ENCODE measurements around the gene GNPNAT1. TPM values are rescaled to one million over a fixed set of nuclear protein-coding genes. Genes with fewer than 3 reads are reported as not detected.

GNPNAT1 gene
- total and polyA plus RNA-seq, 9 of the 15 experiments (the other 6 are each of a cell fraction or from before 2014, with no cell fraction given): 15.8 to 27.7 (median 25.3) TPM

- TF ChIP-seq MAZ (CRISPR knock-in tag; conservative IDR thresholded peaks at IDR 0.05 in 1 of 2, IDR thresholded peaks at IDR 0.05 in 1 of 2) (no peak), ZNF316 (IDR thresholded peaks at IDR 0.05) (peak; percentile 38), RBBP5 (IDR thresholded peaks at IDR 0.05; ENCODE audit: borderline replicate concordance, insufficient read depth, low read length, poor library complexity, severe bottlenecking) (no peak), MAFK (IDR thresholded peaks at IDR 0.05; ENCODE audit: low read length) (0 out of 2 replicates have a peak, but pooled peaks have one; percentile 10)
Observed at GRCh38 chr14:52824462-52824861, 33.1 kb upstream of the GNPNAT1 start (continued).

DNA sequence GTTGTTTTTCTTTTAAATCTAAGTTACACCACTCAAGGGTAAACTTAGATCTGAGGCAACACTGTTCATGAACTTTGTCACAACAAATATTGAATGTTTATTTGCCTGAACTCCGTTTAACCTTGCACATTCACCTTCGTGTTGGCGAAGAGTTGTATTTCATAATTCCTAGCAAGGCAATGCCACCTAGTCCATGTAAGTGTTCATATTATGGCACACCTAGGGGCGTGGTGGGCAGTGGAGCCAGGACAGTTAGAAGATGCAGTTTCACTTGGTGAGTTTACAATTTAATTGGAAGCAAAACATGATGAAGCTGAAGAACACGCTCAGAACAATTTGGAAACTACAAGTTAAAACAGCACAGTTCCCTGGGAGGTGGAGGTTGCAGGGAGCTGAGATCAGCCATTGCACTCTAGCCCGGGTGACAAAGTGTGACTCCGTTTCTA is 30.4 kb upstream of the GNPNAT1 start:
- no peak overlapping the region for H3K27ac ChIP-seq (ENCODE audit: extremely low read depth, low read depth, low read length)
- ChIA-PET POLR2A (no interaction called here), CTCF (ENCODE audit: low intra/inter-chr PET ratio) (no interaction called here)
- in situ Hi-C loops (cut with MboI) (loop anchor here (10.0 to 25.0 kb wide), 2 partner anchors 493 to 1515 kb away; no protein-coding TSS in a partner anchor), intact Hi-C loops (cut with micrococcal nuclease) (loop anchor here (2.0 to 10.0 kb wide), 5 partner anchors 140 to 525 kb away; no protein-coding TSS in a partner anchor)
- peaks cover 0 to 2% of the 10 kb centered on the region in 2 experiments; a peak in 1 of 5 replicates for H3K27me3 ChIP-seq (ENCODE audit: control insufficient read depth in 2 of 2, insufficient read depth in 2 of 2, low read length in 2 of 2)
- ATAC-seq (no peak), FAIRE-seq (no peak), DNase-seq (ENCODE audit: extremely low read depth in 1 of 4, low spot score in 3 of 4) (no peak)
- no peaks in the 10 kb centered on the region for H4K20me1 ChIP-seq (replicated peaks; ENCODE audit: control insufficient read depth, insufficient read depth, low read length)
- no peak overlapping the region for H3K9ac ChIP-seq (ENCODE audit: insufficient read depth in 1 of 2, low read depth in 2 of 2, low read length in 2 of 2)
- H3K9me1 ChIP-seq (ENCODE audit: control insufficient read depth, insufficient read depth, low read length): no peaks in the 10 kb centered on the region
- H2AFZ ChIP-seq (ENCODE audit: low read depth, low read length): no peak overlapping the region
- H3K36me3 ChIP-seq (ENCODE audit: control insufficient read depth, insufficient read depth, low read length): no peaks in the 10 kb centered on the region
- no TSS peak for BruUV-seq (replicated peaks)
- no peak overlapping the region for H3K4me2 ChIP-seq (ENCODE audit: insufficient read depth, low read length)
- H3K4me3 ChIP-seq: no peak overlapping the region
- H3K79me2 ChIP-seq (ENCODE audit: control insufficient read depth, insufficient read depth, low read length): no peaks in the 10 kb centered on the region
- no peaks in the 10 kb centered on the region for H3K4me1 ChIP-seq (replicated peaks in 1 of 2; ENCODE audit: control insufficient read depth in 2 of 2, insufficient read depth in 2 of 2, low read length in 2 of 2)
- no peaks in the 10 kb centered on the region for H3K9me3 ChIP-seq (replicated peaks; ENCODE audit: control insufficient read depth, insufficient read depth, low read depth, low read length)
- 0% methylated on average over 7 of the region's 7 CpGs for WGBS (ENCODE audit: insufficient coverage, low coverage, missing lambda C conversion rate)
- TF ChIP-seq, protein P1, sequence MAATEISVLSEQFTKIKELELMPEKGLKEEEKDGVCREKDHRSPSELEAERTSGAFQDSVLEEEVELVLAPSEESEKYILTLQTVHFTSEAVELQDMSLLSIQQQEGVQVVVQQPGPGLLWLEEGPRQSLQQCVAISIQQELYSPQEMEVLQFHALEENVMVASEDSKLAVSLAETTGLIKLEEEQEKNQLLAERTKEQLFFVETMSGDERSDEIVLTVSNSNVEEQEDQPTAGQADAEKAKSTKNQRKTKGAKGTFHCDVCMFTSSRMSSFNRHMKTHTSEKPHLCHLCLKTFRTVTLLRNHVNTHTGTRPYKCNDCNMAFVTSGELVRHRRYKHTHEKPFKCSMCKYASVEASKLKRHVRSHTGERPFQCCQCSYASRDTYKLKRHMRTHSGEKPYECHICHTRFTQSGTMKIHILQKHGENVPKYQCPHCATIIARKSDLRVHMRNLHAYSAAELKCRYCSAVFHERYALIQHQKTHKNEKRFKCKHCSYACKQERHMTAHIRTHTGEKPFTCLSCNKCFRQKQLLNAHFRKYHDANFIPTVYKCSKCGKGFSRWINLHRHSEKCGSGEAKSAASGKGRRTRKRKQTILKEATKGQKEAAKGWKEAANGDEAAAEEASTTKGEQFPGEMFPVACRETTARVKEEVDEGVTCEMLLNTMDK (IDR thresholded peaks at IDR 0.05; ENCODE audit: borderline replicate concordance, insufficient read depth, low read depth, low read length, poor library complexity, severe bottlenecking): no peak
- TF ChIP-seq NFE2 (IDR thresholded peaks at IDR 0.05; ENCODE audit: low read depth): no peak
- TF ChIP-seq BCLAF1 (IDR thresholded peaks at IDR 0.05; ENCODE audit: borderline replicate concordance in 1 of 2, control insufficient read depth in 1 of 2, low read depth in 2 of 2, low read length in 1 of 2): no peak
- TF ChIP-seq SMARCA5 (IDR thresholded peaks at IDR 0.05): no peak
- no peak for TF ChIP-seq ZFP91 (CRISPR knock-in tag; IDR thresholded peaks at IDR 0.05)
- no peak for TF ChIP-seq SFPQ (IDR thresholded peaks at IDR 0.05; ENCODE audit: low read depth, low read length)
